ENCODE measurements around the gene ECE1. TPM values are rescaled to one million over a fixed set of nuclear protein-coding genes. Genes with fewer than 3 reads are reported as not detected.
A peak's percentile ranks its signal among the peaks of the same experiment; 100 is the strongest.

The ECE1 gene
- total and polyA plus RNA-seq, 3 donors from 2014 or later: 66.1 to 101 (median 96.4) TPM

GRCh38 chr1:21301794-21302440 lies 11.7 kb upstream of the ECE1 start:
- no peak for DNase-seq
- H3K9me3 ChIP-seq: no peaks in the 10 kb centered on the region
- peaks cover 41% of the 10 kb centered on the region for H3K4me1 ChIP-seq
- no peaks in the 10 kb centered on the region for H3K36me3 ChIP-seq (ENCODE audit: low read depth, missing control alignments)
- intact Hi-C loops (cut with DNase I; ENCODE audit: low total_unique reads): no loop called here
- no peak overlapping the region for H3K4me3 ChIP-seq
- TF ChIP-seq CTCF (IDR thresholded peaks at IDR 0.05) (no peak), POLR2A (IDR thresholded peaks at IDR 0.05) (no peak)
- H3K27ac ChIP-seq: no peak overlapping the region
- WGBS, 2 donors: 84 to 87% methylated on average over 8 to 9 of the region's 10 CpGs
- H3K27me3 ChIP-seq: no peaks in the 10 kb centered on the region

DNA sequence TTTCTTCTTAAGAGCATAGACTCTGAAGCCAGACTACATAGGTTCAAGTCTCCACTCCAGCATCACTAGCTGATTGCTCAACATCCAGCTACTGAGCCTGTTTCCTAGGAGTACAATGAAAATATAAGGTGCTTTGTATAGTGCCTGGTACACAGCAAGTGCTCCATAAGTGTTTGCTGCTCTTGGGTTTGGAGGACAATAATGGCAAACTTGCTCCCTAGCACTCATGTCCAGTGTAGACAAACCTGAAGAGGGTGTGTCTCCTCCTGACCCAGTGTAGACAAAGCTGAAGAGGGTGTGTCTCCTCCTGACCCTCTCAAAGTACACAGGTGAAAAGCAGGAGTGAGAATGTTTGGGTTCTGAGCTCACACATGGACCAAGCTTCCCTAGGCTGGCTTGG lies 10.5 kb upstream of the ECE1 start:
- Histone ChIP-seq H3K9me3 (no peaks in the 10 kb centered on the region), H3K4me1 (peaks cover 32% of the 10 kb centered on the region), H3K27me3 (no peaks in the 10 kb centered on the region), H3K4me3 (no peak overlapping the region), H3K27ac (peak overlapping the region in 1 of 2 donors; percentile 11), H3K36me3 (ENCODE audit: low read depth, missing control alignments) (no peaks in the 10 kb centered on the region)
- intact Hi-C loops (cut with DNase I; ENCODE audit: low total_unique reads): no loop called here
- TF ChIP-seq CTCF (IDR thresholded peaks at IDR 0.05) (no peak), POLR2A (IDR thresholded peaks at IDR 0.05) (no peak)
- no peak for DNase-seq

DNA sequence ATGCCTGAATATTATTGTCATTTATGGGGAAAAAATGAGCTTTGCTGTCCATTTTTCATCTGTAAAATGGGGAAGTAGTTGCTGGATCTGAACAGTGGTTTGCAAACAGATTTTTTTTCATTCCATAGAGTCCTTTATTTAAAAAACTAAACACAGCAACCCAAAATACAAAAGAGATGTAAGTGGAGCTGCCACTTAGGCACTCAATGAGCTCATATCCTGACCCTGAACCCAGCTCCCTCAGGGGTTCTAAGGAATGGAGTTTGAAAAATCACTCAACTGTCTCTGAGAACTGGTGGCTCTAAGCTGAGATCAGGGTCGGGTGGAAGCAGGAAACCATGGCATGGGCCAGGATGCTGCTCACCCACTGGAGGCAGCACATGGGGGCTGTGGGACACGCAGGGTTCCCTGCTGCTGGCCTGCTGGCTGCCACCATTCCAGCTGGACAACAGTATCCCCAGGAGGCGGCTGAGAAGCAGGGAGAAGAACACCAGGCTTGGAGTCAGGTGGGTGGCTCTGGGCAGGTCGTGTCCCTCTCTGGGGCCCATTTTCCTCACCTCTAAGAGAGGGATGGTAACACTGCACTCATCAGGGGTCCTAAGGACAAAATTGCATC lies 9.6 kb upstream of the ECE1 start:
- Histone ChIP-seq H3K27ac (peak overlapping the region in 1 of 2 donors; percentile 11), H3K27me3 (no peaks in the 10 kb centered on the region), H3K4me3 (no peak overlapping the region), H3K36me3 (ENCODE audit: low read depth, missing control alignments) (no peaks in the 10 kb centered on the region), H3K9me3 (no peaks in the 10 kb centered on the region), H3K4me1 (peaks cover 25% of the 10 kb centered on the region)
- no peak for DNase-seq
- intact Hi-C loops (cut with DNase I; ENCODE audit: low total_unique reads): no loop called here
- 55 to 64% methylated on average over 4 of the region's 4 CpGs for WGBS, 2 donors
- TF ChIP-seq POLR2A (IDR thresholded peaks at IDR 0.05) (no peak), CTCF (IDR thresholded peaks at IDR 0.05) (no peak)

- DNase-seq: no peak
- intact Hi-C loops (cut with DNase I; ENCODE audit: low total_unique reads): no loop called here
- TF ChIP-seq POLR2A (IDR thresholded peaks at IDR 0.05) (no peak), CTCF (IDR thresholded peaks at IDR 0.05) (no peak)
- WGBS, 2 donors: 79 to 82% methylated on average over 3 of the region's 3 CpGs
- no peaks in the 10 kb centered on the region for H3K9me3 ChIP-seq
- H3K4me3 ChIP-seq: no peak overlapping the region
- H3K36me3 ChIP-seq (ENCODE audit: low read depth, missing control alignments): no peaks in the 10 kb centered on the region
- no peak overlapping the region for H3K27ac ChIP-seq
- no peaks in the 10 kb centered on the region for H3K27me3 ChIP-seq
- H3K4me1 ChIP-seq: peaks cover 18% of the 10 kb centered on the region
Observed at GRCh38 chr1:21298981-21299391, 8.7 kb upstream of the ECE1 start.

DNA sequence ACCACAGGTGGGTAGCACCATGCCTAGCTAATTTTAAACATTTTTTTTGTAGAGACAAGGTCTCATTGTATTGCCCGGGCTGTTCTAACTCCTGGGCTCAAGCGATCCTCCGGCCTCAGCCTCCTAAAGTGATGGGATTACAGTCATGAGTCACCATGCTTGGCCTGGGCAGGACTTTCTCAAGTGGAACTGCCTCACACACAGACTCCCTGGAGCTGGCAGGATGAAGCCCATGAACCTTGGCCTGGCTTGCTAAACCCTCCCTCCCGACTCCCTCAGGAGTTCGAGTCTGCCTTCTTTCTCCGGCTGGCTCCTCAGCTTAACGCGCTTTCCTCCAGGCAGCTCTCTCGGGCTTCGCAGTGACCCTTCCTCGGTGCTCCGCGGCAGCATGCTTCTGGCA lies 7.7 kb upstream of the ECE1 start:
- Histone ChIP-seq H3K4me3 (no peak overlapping the region), H3K27ac (no peak overlapping the region), H3K9me3 (no peaks in the 10 kb centered on the region), H3K4me1 (peaks cover 19% of the 10 kb centered on the region), H3K36me3 (ENCODE audit: low read depth, missing control alignments) (no peaks in the 10 kb centered on the region), H3K27me3 (no peaks in the 10 kb centered on the region)
- TF ChIP-seq POLR2A (IDR thresholded peaks at IDR 0.05) (no peak), CTCF (IDR thresholded peaks at IDR 0.05) (no peak)
- 75 to 81% methylated on average over 9 to 13 of the region's 13 CpGs for WGBS, 2 donors
- intact Hi-C loops (cut with DNase I; ENCODE audit: low total_unique reads): no loop called here
- no peak for DNase-seq
